Suprapubic skin (tissue), 3 donors: Measurements from ENCODE around the gene SPINK4.

Source experiments
- POLR2A ChIP-seq, 2 donors: fragments of 450-650 bp; IDR thresholded peaks; one replicate each; pipeline ENCODE4 v1.6.1; 2017; ENCODE audit warnings: antibody characterized with exemption in 2 of 2, mild to moderate bottlenecking in 2 of 2, moderate library complexity in 2 of 2
- TF ChIP-seq, protein P1 (sequence below), 2 donors: fragments of 200-600 bp in 1 of 2; fragments of 450-650 bp in 1 of 2; sonication (generic) in 1 of 2; IDR thresholded peaks; one replicate each; pipeline ENCODE4 v1.5.1; 2016 to 2019; ENCODE audit warnings: antibody characterized with exemption in 2 of 2, mild to moderate bottlenecking in 1 of 2, moderate library complexity in 1 of 2

GRCh38 chr9:33232815-33233214 is 7.2 kb upstream of the SPINK4 start:
- TF ChIP-seq POLR2A (IDR thresholded peaks at IDR 0.05) = no peak
- TF ChIP-seq, protein P1, sequence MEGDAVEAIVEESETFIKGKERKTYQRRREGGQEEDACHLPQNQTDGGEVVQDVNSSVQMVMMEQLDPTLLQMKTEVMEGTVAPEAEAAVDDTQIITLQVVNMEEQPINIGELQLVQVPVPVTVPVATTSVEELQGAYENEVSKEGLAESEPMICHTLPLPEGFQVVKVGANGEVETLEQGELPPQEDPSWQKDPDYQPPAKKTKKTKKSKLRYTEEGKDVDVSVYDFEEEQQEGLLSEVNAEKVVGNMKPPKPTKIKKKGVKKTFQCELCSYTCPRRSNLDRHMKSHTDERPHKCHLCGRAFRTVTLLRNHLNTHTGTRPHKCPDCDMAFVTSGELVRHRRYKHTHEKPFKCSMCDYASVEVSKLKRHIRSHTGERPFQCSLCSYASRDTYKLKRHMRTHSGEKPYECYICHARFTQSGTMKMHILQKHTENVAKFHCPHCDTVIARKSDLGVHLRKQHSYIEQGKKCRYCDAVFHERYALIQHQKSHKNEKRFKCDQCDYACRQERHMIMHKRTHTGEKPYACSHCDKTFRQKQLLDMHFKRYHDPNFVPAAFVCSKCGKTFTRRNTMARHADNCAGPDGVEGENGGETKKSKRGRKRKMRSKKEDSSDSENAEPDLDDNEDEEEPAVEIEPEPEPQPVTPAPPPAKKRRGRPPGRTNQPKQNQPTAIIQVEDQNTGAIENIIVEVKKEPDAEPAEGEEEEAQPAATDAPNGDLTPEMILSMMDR (IDR thresholded peaks at IDR 0.05) = no peak
